Measurements from ENCODE around the gene BBOF1.

BBOF1 gene

GRCh38 chr14:74083161-74083560 lies 64.0 kb downstream of the BBOF1 start:
- DNase-seq (ENCODE audit: extremely low read depth, low read depth) = no peak
- TF ChIP-seq CTCF (IDR thresholded peaks at IDR 0.05; ENCODE audit: low read depth, low read length) = no peak

GRCh38 chr14:74083784-74084276 lies 64.7 kb downstream of the BBOF1 start:
- DNase-seq (ENCODE audit: extremely low read depth, low read depth) = no peak
- no peak for TF ChIP-seq CTCF (IDR thresholded peaks at IDR 0.05; ENCODE audit: low read depth, low read length)

GRCh38 chr14:74084277-74085046 lies 65.3 kb downstream of the BBOF1 start, which contains the start of the genes ALDH6A1 and LIN52:
ALDH6A1 (minus strand) TSS chr14:74084453; CDS start chr14:74084394, 59 bp downstream.
LIN52 (plus strand) TSS chr14:74084956; CDS start chr14:74084975, 19 bp downstream.
- DNase-seq (ENCODE audit: extremely low read depth, low read depth) = peak; percentile 100
- no peak; the same call in 1 of the 2 replicates for TF ChIP-seq CTCF (IDR thresholded peaks at IDR 0.05; ENCODE audit: low read depth, low read length)

GRCh38 chr14:74085047-74085637 lies 66.0 kb downstream of the BBOF1 start:
- DNase-seq (ENCODE audit: extremely low read depth, low read depth) = no peak
- no peak for TF ChIP-seq CTCF (IDR thresholded peaks at IDR 0.05; ENCODE audit: low read depth, low read length)

- DNase-seq (ENCODE audit: extremely low read depth, low read depth) = no peak
- no peak for TF ChIP-seq CTCF (IDR thresholded peaks at IDR 0.05; ENCODE audit: low read depth, low read length)
Measured at GRCh38 chr14:74085828-74086227, 66.7 kb downstream of the BBOF1 start.

GRCh38 chr14:74089251-74090020 lies 70.3 kb downstream of the BBOF1 start:
- no peak for DNase-seq (ENCODE audit: extremely low read depth, low read depth)
- no peak for TF ChIP-seq CTCF (IDR thresholded peaks at IDR 0.05; ENCODE audit: low read depth, low read length)

Measured in AG09319 (cell line).